GM12878 (cell line): ENCODE data around the gene GAPDHS. TPM values are rescaled to one million over a fixed set of nuclear protein-coding genes. Genes with fewer than 3 reads are reported as not detected.

Experiments
- CBX3 ChIP-seq: fragments of 200-600 bp; sonication (generic); IDR thresholded peaks from 2 replicates; pipeline ENCODE4 v1.6.1; 2016; ENCODE audit warnings: low read depth, borderline replicate concordance
- CREB1 ChIP-seq: IDR thresholded peaks from 2 replicates; pipeline ENCODE4 v1.6.1; 2012; ENCODE audit warnings: low read depth, mild to moderate bottlenecking, inconsistent platforms
- DPF2 ChIP-seq: fragments of 450-650 bp; IDR thresholded peaks from 2 replicates; pipeline ENCODE4 v1.6.1; 2017; ENCODE audit warnings: mild to moderate bottlenecking
- E4F1 ChIP-seq: fragments of 450-650 bp; IDR thresholded peaks from 2 replicates; pipeline ENCODE4 v1.6.1; 2018; ENCODE audit warnings: borderline replicate concordance, mild to moderate bottlenecking; ENCODE audit not compliant: partially characterized antibody
- ELK1 ChIP-seq: IDR thresholded peaks from 2 replicates; pipeline ENCODE4 v1.6.1; 2012; ENCODE audit warnings: low read depth, low read length, improper control_type of control experiment
- JUND ChIP-seq: IDR thresholded peaks from 2 replicates; pipeline ENCODE4 v1.6.1; 2012; ENCODE audit warnings: low read depth, mild to moderate bottlenecking, low read length, improper control_type of control experiment, moderate library complexity
- KDM1A ChIP-seq: fragments of 200-600 bp; sonication (generic); IDR thresholded peaks from 2 replicates; pipeline ENCODE4 v1.6.1; 2016; ENCODE audit warnings: borderline replicate concordance
- KLF5 ChIP-seq: fragments of 450-650 bp; IDR thresholded peaks from 2 replicates; pipeline ENCODE4 v1.6.1; 2014; ENCODE audit warnings: mild to moderate bottlenecking; ENCODE audit not compliant: partially characterized antibody
- MEF2B ChIP-seq: fragments of 450-650 bp; IDR thresholded peaks from 2 replicates; pipeline ENCODE4 v1.6.1; 2018; ENCODE audit warnings: mild to moderate bottlenecking, moderate library complexity; ENCODE audit not compliant: partially characterized antibody, poor library complexity, severe bottlenecking
- MYC ChIP-seq: IDR thresholded peaks from 2 replicates; pipeline ENCODE4 v1.6.1; 2011; ENCODE audit warnings: mild to moderate bottlenecking, low read length, moderate library complexity, inconsistent platforms; ENCODE audit not compliant: insufficient read depth, insufficient replicate concordance, insufficient read length, severe bottlenecking
- NBN ChIP-seq: fragments of 450-650 bp; IDR thresholded peaks from 2 replicates; pipeline ENCODE4 v1.6.1; 2016
- NFYA ChIP-seq: IDR thresholded peaks from 2 replicates; pipeline ENCODE4 v1.6.1; 2011; ENCODE audit warnings: low read depth, mild to moderate bottlenecking, low read length, improper control_type of control experiment, borderline replicate concordance
- NRF1 ChIP-seq: conservative IDR thresholded peaks from 2 replicates; pipeline ENCODE4 v1.6.1; 2011; ENCODE audit warnings: mild to moderate bottlenecking, low read depth, low read length, improper control_type of control experiment
- PKNOX1 ChIP-seq: fragments of 450-650 bp; IDR thresholded peaks from 2 replicates; pipeline ENCODE4 v1.6.1; 2016; ENCODE audit warnings: mild to moderate bottlenecking
- PML ChIP-seq: IDR thresholded peaks from 2 replicates; pipeline ENCODE4 v1.6.1; 2012; ENCODE audit warnings: low read length, inconsistent platforms
- RAD21 ChIP-seq: IDR thresholded peaks from 2 replicates; pipeline ENCODE4 v1.6.1; 2011; ENCODE audit warnings: mild to moderate bottlenecking, low read depth, low read length, moderate library complexity; ENCODE audit not compliant: insufficient read depth
- SIX5 ChIP-seq: IDR thresholded peaks from 2 replicates; pipeline ENCODE4 v1.6.1; 2011; ENCODE audit warnings: mild to moderate bottlenecking, low read depth, low read length, moderate library complexity; ENCODE audit not compliant: severe bottlenecking
- SMAD1 ChIP-seq: fragments of 450-650 bp; IDR thresholded peaks from 2 replicates; pipeline ENCODE4 v1.6.1; 2018; ENCODE audit warnings: mild to moderate bottlenecking, low read depth; ENCODE audit not compliant: partially characterized antibody
- SREBF1 ChIP-seq: IDR thresholded peaks from 2 replicates; pipeline ENCODE4 v1.6.1; 2012; ENCODE audit warnings: mild to moderate bottlenecking, low read length
- STAT1 ChIP-seq: fragments of 450-650 bp; conservative IDR thresholded peaks from 2 replicates; pipeline ENCODE4 v1.6.1; 2014; ENCODE audit warnings: antibody characterized with exemption, mild to moderate bottlenecking
- TARDBP ChIP-seq: IDR thresholded peaks from 2 replicates; pipeline ENCODE4 v1.6.1; 2016; ENCODE audit warnings: borderline replicate concordance
- ZNF207 ChIP-seq: fragments of 450-650 bp; IDR thresholded peaks from 2 replicates; pipeline ENCODE4 v1.6.1; 2014; ENCODE audit warnings: antibody characterized with exemption, mild to moderate bottlenecking, borderline replicate concordance
- polyA plus RNA-seq, 11 experiments: library from polyadenylated mRNA; depleted of rRNA in 4 of 11; unstranded in 6 of 11; stranded (reverse) in 5 of 11; fragments of >200 nt; fragmentation: Nextera tagmentation in 4 of 11; fragmentation: Illumina TruSeq in 1 of 11; extraction: Ambion mirVana in 4 of 11; extraction: Trizol in 1 of 11; gene quantifications; 1 replicate in 1 of 11; 2 replicates in 10 of 11; pipeline versions ENCODE4 v1.2.1 to v1.2.3, GENCODE V29; 2011 to 2016; ENCODE audit warnings: inconsistent platforms in 2 of 11, missing spikeins in 2 of 11, low read depth in 1 of 11
- total RNA-seq, 4 experiments: library from RNA; depleted of rRNA in 3 of 4; stranded (reverse); fragments of >200 nt in 3 of 4; fragmentation: Illumina TruSeq in 1 of 4; extraction: Trizol in 1 of 4; gene quantifications; 2 replicates each; pipeline versions ENCODE4 v1.2.1 to v1.2.3, GENCODE V29; 2013 to 2021
- TF ChIP-seq, protein P1 (sequence below): IDR thresholded peaks from 2 replicates; pipeline ENCODE4 v1.6.1; 2012; ENCODE audit warnings: low read length, inconsistent platforms
- TF ChIP-seq, protein P2 (sequence below): IDR thresholded peaks from 2 replicates; pipeline ENCODE4 v1.6.1; 2012; ENCODE audit warnings: low read depth, low read length, improper control_type of control experiment

GAPDHS gene
- total and polyA plus RNA-seq, 10 of the 15 experiments (the other 5 are each of a cell fraction or from before 2014, with no cell fraction given), result 0.08 TPM; not detected in 9

DNA sequence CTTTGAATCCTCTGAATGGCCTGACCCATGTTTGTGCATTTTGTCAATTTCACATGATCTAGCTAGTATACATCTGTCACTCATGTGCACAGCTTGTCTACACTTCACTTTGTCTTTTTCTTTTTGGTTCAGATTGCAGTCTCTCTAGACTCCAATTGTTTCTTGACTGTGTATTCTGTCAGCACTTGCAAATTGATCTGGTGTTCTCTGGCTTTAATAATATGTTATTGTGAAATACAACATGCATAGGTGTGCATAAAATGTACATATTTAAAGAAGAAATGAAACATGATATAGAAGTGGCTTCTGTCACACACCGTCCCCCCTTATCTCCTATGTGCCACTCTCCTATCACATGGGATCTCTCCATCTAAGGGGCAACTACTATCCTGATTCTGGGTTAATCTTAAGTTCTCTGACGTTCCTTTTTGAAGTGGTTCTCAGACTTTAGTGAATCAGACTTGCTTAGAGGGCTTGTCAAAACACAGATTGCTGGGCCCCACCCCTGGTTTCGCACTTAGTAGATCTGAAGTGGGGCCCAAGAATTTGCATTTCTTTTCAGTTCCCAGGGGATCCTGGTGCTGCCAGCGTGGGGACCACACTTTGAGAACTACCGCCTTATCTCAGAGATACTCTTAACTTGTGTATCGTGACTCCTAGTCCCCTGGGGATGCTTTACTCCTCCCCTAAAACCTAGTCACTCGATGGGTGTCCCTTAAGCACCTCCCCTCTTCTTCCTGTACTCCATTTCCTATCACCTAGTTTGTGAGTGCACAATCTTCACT lies 48.8 kb upstream of the GAPDHS start (continued):
- no peak for TF ChIP-seq E4F1
- TF ChIP-seq JUND, result no peak
- TF ChIP-seq CREB1, result peak; percentile 40; the same call in 1 of the 2 replicates
- TF ChIP-seq ZNF207, result no peak
- no peak for TF ChIP-seq TARDBP
- TF ChIP-seq SREBF1, result no peak
- no peak for TF ChIP-seq PML
- peak; percentile 72 for TF ChIP-seq NBN
- peak; percentile 42; the same call in 1 of the 2 replicates for TF ChIP-seq DPF2
- no peak for TF ChIP-seq NFYA
- no peak for TF ChIP-seq SIX5
- TF ChIP-seq NRF1, result no peak
- peak; percentile 54; the same call in 1 of the 2 replicates for TF ChIP-seq PKNOX1
- TF ChIP-seq RAD21, result no peak
- TF ChIP-seq, protein P1, sequence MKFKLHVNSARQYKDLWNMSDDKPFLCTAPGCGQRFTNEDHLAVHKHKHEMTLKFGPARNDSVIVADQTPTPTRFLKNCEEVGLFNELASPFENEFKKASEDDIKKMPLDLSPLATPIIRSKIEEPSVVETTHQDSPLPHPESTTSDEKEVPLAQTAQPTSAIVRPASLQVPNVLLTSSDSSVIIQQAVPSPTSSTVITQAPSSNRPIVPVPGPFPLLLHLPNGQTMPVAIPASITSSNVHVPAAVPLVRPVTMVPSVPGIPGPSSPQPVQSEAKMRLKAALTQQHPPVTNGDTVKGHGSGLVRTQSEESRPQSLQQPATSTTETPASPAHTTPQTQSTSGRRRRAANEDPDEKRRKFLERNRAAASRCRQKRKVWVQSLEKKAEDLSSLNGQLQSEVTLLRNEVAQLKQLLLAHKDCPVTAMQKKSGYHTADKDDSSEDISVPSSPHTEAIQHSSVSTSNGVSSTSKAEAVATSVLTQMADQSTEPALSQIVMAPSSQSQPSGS, result peak; percentile 67
- TF ChIP-seq KLF5, result no peak
- TF ChIP-seq STAT1, result no peak
- TF ChIP-seq ELK1, result no peak
- peak; percentile 20 for TF ChIP-seq SMAD1
- TF ChIP-seq KDM1A, result no peak
- peak; percentile 100 for TF ChIP-seq MEF2B
- TF ChIP-seq MYC, result no peak
- TF ChIP-seq, protein P2, sequence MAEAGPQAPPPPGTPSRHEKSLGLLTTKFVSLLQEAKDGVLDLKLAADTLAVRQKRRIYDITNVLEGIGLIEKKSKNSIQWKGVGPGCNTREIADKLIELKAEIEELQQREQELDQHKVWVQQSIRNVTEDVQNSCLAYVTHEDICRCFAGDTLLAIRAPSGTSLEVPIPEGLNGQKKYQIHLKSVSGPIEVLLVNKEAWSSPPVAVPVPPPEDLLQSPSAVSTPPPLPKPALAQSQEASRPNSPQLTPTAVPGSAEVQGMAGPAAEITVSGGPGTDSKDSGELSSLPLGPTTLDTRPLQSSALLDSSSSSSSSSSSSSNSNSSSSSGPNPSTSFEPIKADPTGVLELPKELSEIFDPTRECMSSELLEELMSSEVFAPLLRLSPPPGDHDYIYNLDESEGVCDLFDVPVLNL, result no peak
- TF ChIP-seq CBX3, result no peak
